H9 (cell line): ENCODE measurements around the gene LRMDA. TPM values are rescaled to one million over a fixed set of nuclear protein-coding genes. Genes with fewer than 3 reads are reported as not detected.

ENCODE experiments used
- DNase-seq: peaks from one replicate; pipeline ENCODE4 v3.0.0-alpha.2; 2017
- H2AFZ ChIP-seq: one replicate; pipeline ENCODE4 v1.6.1; 2013; ENCODE audit warnings: mild to moderate bottlenecking, low read length, control low read depth, moderate library complexity
- H2AK5ac ChIP-seq: 2 replicates; pipeline ENCODE4 v1.6.1; 2013; ENCODE audit warnings: low read length, control low read depth, mixed read lengths; ENCODE audit not compliant: insufficient read length
- H2BK120ac ChIP-seq: one replicate; pipeline ENCODE4 v1.6.1; 2013; ENCODE audit warnings: low read depth, mild to moderate bottlenecking, low read length, control low read depth, inconsistent platforms; ENCODE audit not compliant: poor library complexity, severe bottlenecking
- H2BK12ac ChIP-seq: 2 replicates; pipeline ENCODE4 v1.6.1; 2013; ENCODE audit warnings: low read length, control low read depth, mixed read lengths, low read depth; ENCODE audit not compliant: insufficient read length
- H2BK15ac ChIP-seq: 2 replicates; pipeline ENCODE4 v1.6.1; 2013; ENCODE audit warnings: low read depth, low read length, control low read depth
- H2BK20ac ChIP-seq: one replicate; pipeline ENCODE4 v1.6.1; 2013; ENCODE audit warnings: low read depth, mild to moderate bottlenecking, low read length, control low read depth, inconsistent platforms; ENCODE audit not compliant: poor library complexity, severe bottlenecking
- H2BK5ac ChIP-seq: 2 replicates; pipeline ENCODE4 v1.6.1; 2013; ENCODE audit warnings: low read length, control low read depth, mixed read lengths; ENCODE audit not compliant: insufficient read length
- H3K14ac ChIP-seq: 2 replicates; pipeline ENCODE4 v1.6.1; 2013; ENCODE audit warnings: low read length, control low read depth; ENCODE audit not compliant: insufficient read depth
- H3K18ac ChIP-seq: 2 replicates; pipeline ENCODE4 v1.6.1; 2013; ENCODE audit warnings: low read depth, mild to moderate bottlenecking, mixed read lengths, low read length, control low read depth; ENCODE audit not compliant: insufficient read length
- H3K23ac ChIP-seq: 2 replicates; pipeline ENCODE4 v1.6.1; 2013; ENCODE audit warnings: low read length, control low read depth, mixed read lengths, low read depth; ENCODE audit not compliant: insufficient read length
- H3K23me2 ChIP-seq: 2 replicates; pipeline ENCODE4 v1.6.1; 2013; ENCODE audit warnings: low read depth, mild to moderate bottlenecking, mixed read lengths, low read length, control low read depth; ENCODE audit not compliant: insufficient read length, poor library complexity, severe bottlenecking
- H3K27ac ChIP-seq: 2 replicates; pipeline ENCODE4 v1.5.1; 2013; ENCODE audit warnings: low read length, control low read depth, mixed read lengths, low read depth; ENCODE audit not compliant: insufficient read length
- H3K27me3 ChIP-seq: 2 replicates; pipeline ENCODE4 v1.6.1; 2013; ENCODE audit warnings: low read length, control low read depth, inconsistent platforms; ENCODE audit not compliant: insufficient read depth
- H3K4ac ChIP-seq: 2 replicates; pipeline ENCODE4 v1.6.1; 2013; ENCODE audit warnings: low read depth, mild to moderate bottlenecking, control low read depth, inconsistent platforms, low read length, moderate library complexity
- H3K4me1 ChIP-seq: 2 replicates; pipeline ENCODE4 v1.6.1; 2013; ENCODE audit warnings: low read length, control low read depth, inconsistent platforms; ENCODE audit not compliant: insufficient read depth
- H3K4me2 ChIP-seq: 2 replicates; pipeline ENCODE4 v1.6.1; 2013; ENCODE audit warnings: low read length, control low read depth, mixed read lengths; ENCODE audit not compliant: insufficient read length, insufficient read depth
- H3K56ac ChIP-seq: 2 replicates; pipeline ENCODE4 v1.6.1; 2013; ENCODE audit warnings: low read depth, mild to moderate bottlenecking, mixed read lengths, low read length, control low read depth; ENCODE audit not compliant: insufficient read length
- H3K79me1 ChIP-seq: 2 replicates; pipeline ENCODE4 v1.6.1; 2013; ENCODE audit warnings: low read depth, mild to moderate bottlenecking, moderate library complexity, low read length, control low read depth, inconsistent platforms; ENCODE audit not compliant: insufficient read depth, poor library complexity, severe bottlenecking
- H3K79me2 ChIP-seq: 2 replicates; pipeline ENCODE4 v1.6.1; 2013; ENCODE audit warnings: low read length, control low read depth, inconsistent platforms; ENCODE audit not compliant: insufficient read depth
- H3K9ac ChIP-seq: 2 replicates; pipeline ENCODE4 v1.6.1; 2013; ENCODE audit warnings: low read length, control low read depth, mixed read lengths; ENCODE audit not compliant: insufficient read length; ENCODE audit errors: extremely low read depth
- H3K9me3 ChIP-seq: one replicate; pipeline ENCODE4 v1.6.1; 2013; ENCODE audit warnings: low read depth, low read length, inconsistent platforms; ENCODE audit not compliant: control insufficient read depth
- H3T11ph ChIP-seq: one replicate; pipeline ENCODE4 v1.6.1; 2013; ENCODE audit warnings: mild to moderate bottlenecking, low read length, control low read depth, inconsistent platforms
- H4K20me1 ChIP-seq: one replicate; pipeline ENCODE4 v1.6.1; 2013; ENCODE audit not compliant: control insufficient read depth, insufficient read length, insufficient read depth
- H4K5ac ChIP-seq: 2 replicates; pipeline ENCODE4 v1.6.1; 2013; ENCODE audit warnings: low read depth, mild to moderate bottlenecking, mixed read lengths, low read length, control low read depth; ENCODE audit not compliant: insufficient read length
- H4K8ac ChIP-seq: replicated peaks from 2 replicates; pipeline ENCODE4 v1.6.1; 2013; ENCODE audit warnings: low read length, control low read depth, mixed read lengths, low read depth; ENCODE audit not compliant: insufficient read length
- H4K91ac ChIP-seq: 2 replicates; pipeline ENCODE4 v1.6.1; 2013; ENCODE audit warnings: low read depth, mild to moderate bottlenecking, moderate library complexity, mixed read lengths, low read length, control low read depth; ENCODE audit not compliant: insufficient read length
- H3K27ac Mint-ChIP-seq, 3 experiments: 2 replicates in 2 of 3; 3 replicates in 1 of 3; pipeline ENCODE4 v1.8.0; 2020 to 2021; ENCODE audit warnings: mixed read lengths in 3 of 3, mild to moderate bottlenecking in 1 of 3, moderate library complexity in 1 of 3
- H3K27me3 Mint-ChIP-seq: 2 replicates; pipeline ENCODE4 v1.8.0; 2021; ENCODE audit warnings: low read depth, mild to moderate bottlenecking, moderate library complexity, mixed read lengths
- H3K36me3 Mint-ChIP-seq, 3 experiments: 2 replicates in 2 of 3; 3 replicates in 1 of 3; pipeline ENCODE4 v1.8.0; 2020 to 2021; ENCODE audit warnings: low read depth in 3 of 3, mixed read lengths in 3 of 3; ENCODE audit not compliant: insufficient read depth in 1 of 3
- H3K4me1 Mint-ChIP-seq, 2 experiments: 2 replicates each; pipeline ENCODE4 v1.8.0; 2020; ENCODE audit warnings: mixed read lengths in 2 of 2
- H3K4me3 Mint-ChIP-seq, 2 experiments: 2 replicates in 1 of 2; 3 replicates in 1 of 2; pipeline ENCODE4 v1.8.0; 2020 to 2021; ENCODE audit warnings: mild to moderate bottlenecking in 2 of 2, mixed read lengths in 2 of 2, moderate library complexity in 1 of 2
- H3K9me3 Mint-ChIP-seq, 2 experiments: 2 replicates in 1 of 2; 3 replicates in 1 of 2; pipeline ENCODE4 v1.8.0; 2020; ENCODE audit warnings: mild to moderate bottlenecking in 2 of 2, mixed read lengths in 2 of 2, moderate library complexity in 1 of 2
- CTCF ChIP-seq: fragments of 200-600 bp; sonication (generic); conservative IDR thresholded peaks from 3 replicates; pipeline ENCODE4 v1.8.0; 2021; ENCODE audit warnings: antibody characterized with exemption, mild to moderate bottlenecking
- WGBS: extraction: QIAGEN DNeasy Blood & Tissue Kit; methylation state at CpG from one replicate; pipeline ENCODE4 v1.1.7; 2013; ENCODE audit warnings: missing lambda C conversion rate, low lambda C conversion rate, mixed read lengths; ENCODE audit not compliant: insufficient read length; ENCODE audit errors: extremely low coverage; 5-methylcytosine and 5-hydroxymethylcytosine counted together
- total RNA-seq: library from RNA; stranded (reverse); gene quantifications from 2 replicates; pipeline ENCODE4 v1.2.1, GENCODE V29; 2021

Gene LRMDA
- total RNA-seq, 1 experiment from 2014 or later = 1.8 TPM

DNA sequence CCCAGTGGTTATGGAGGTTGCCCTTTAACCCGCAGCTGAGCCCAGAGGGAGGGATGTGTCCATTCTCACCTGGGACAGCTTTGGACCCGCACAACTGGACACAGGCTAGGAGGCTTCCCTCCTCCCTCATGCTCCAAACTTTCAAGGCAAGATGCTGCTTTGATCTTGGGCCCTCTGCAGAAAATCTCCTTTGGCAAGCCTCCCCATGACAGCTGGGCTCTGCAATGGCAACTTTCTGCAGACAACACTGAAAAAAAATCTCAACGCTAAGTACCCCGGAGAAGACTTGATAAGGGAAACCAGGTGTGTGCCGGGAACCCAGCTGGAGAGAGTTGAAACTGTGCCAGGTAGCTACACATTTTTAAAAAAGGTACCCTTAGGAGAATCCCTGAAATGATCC is 610.1 kb downstream of the LRMDA start:
- no peak overlapping the region for H2AFZ ChIP-seq
- H2BK15ac ChIP-seq = no peak overlapping the region
- H2BK12ac ChIP-seq = no peak overlapping the region
- no peak overlapping the region for H4K5ac ChIP-seq
- H2BK120ac ChIP-seq = no peak overlapping the region
- H3K79me2 ChIP-seq = no peaks in the 10 kb centered on the region
- no peak overlapping the region for H2AK5ac ChIP-seq
- no CpG with 5 or more reads among the region's 5 CpGs for WGBS
- H3K56ac ChIP-seq = no peak overlapping the region
- peaks cover 28% of the 10 kb centered on the region for H3K27me3 Mint-ChIP-seq
- no peak overlapping the region for H3K9ac ChIP-seq
- no peaks in the 10 kb centered on the region for H3K27me3 ChIP-seq
- no peak overlapping the region for H3K4me2 ChIP-seq
- DNase-seq = no peak
- no peak overlapping the region for H3K27ac ChIP-seq
- H3K4me3 Mint-ChIP-seq = no peak overlapping the region
- H3K9me3 ChIP-seq = no peaks in the 10 kb centered on the region
- no peaks in the 10 kb centered on the region for H3K23me2 ChIP-seq
- no peak overlapping the region for H3K14ac ChIP-seq
- no peak overlapping the region for H3T11ph ChIP-seq
- H4K8ac ChIP-seq = no peak overlapping the region
- peaks cover 11 to 13% of the 10 kb centered on the region in 2 experiments for H3K9me3 Mint-ChIP-seq
- no peak overlapping the region for H3K4ac ChIP-seq
- H3K4me1 ChIP-seq = no peaks in the 10 kb centered on the region
- no peak for TF ChIP-seq CTCF
- no peak overlapping the region for H4K91ac ChIP-seq
- no peak overlapping the region for H3K18ac ChIP-seq
- no peaks in the 10 kb centered on the region for H3K79me1 ChIP-seq
- no peak overlapping the region for H3K27ac Mint-ChIP-seq
- H2BK20ac ChIP-seq = no peak overlapping the region
- H3K36me3 Mint-ChIP-seq = peaks cover 4 to 12% (median 10%) of the 10 kb centered on the region in 3 experiments; a peak in 5 of 7 replicates
- no peak overlapping the region for H3K23ac ChIP-seq
- H2BK5ac ChIP-seq = no peak overlapping the region
- no peaks in the 10 kb centered on the region for H4K20me1 ChIP-seq
- no peaks in the 10 kb centered on the region for H3K4me1 Mint-ChIP-seq
